PC-3 (cell line): Measurements from ENCODE around the gene ANAPC16. TPM values are rescaled to one million over a fixed set of nuclear protein-coding genes. Genes with fewer than 3 reads are reported as not detected.
A peak's percentile ranks its signal among the peaks of the same experiment; 100 is the strongest.

Source experiments
- ATAC-seq: fragments of 200-7000 bp; cut with Tn5 transposase; 2 replicates; pipeline ENCODE4 v1.9.1; 2020; ENCODE audit warnings: mild to moderate bottlenecking, moderate library complexity
- BruUV-seq: library from RNA; stranded (reverse); fragments of 400-500 nt; replicated peaks from 2 replicates; lab custom pipeline; 2021; lab: Mats Ljungman, UMichigan
- CTCF ChIA-PET: fragments of 300-600 bp; sonication (Branson Sonifier 250); formaldehyde crosslinking; loops from one replicate; lab custom pipeline; 2022; ENCODE audit warnings: antibody characterized with exemption; lab: Charles Lee
- POLR2A ChIA-PET: fragments of 300-600 bp; sonication (Branson Sonifier 250); formaldehyde crosslinking; loops from one replicate; lab custom pipeline; 2022; ENCODE audit warnings: antibody characterized with exemption; ENCODE audit not compliant: unreplicated experiment; lab: Charles Lee
- DNase-seq: peaks from one replicate; pipeline ENCODE4 v3.0.0-alpha.2; 2015
- H2AFZ ChIP-seq: fragments of 300-600 bp; sonication (generic); 2 replicates; pipeline ENCODE4 v1.6.0; 2016; ENCODE audit warnings: antibody characterized with exemption, low read length
- H3F3A ChIP-seq: fragments of 300-600 bp; sonication (generic); one replicate; pipeline ENCODE4 v1.6.0; 2017; ENCODE audit warnings: antibody characterized with exemption, low read length, control low read depth, mild to moderate bottlenecking; ENCODE audit not compliant: unreplicated experiment
- H3K27ac ChIP-seq: fragments of 300-600 bp; sonication (generic); 2 replicates; pipeline ENCODE4 v1.5.1; 2016; ENCODE audit warnings: mild to moderate bottlenecking, low read length
- H3K27me3 ChIP-seq: fragments of 300-600 bp; sonication (generic); 2 replicates; pipeline ENCODE4 v1.6.1; 2016; ENCODE audit warnings: low read length, mixed read lengths
- H3K36me3 ChIP-seq: fragments of 300-600 bp; sonication (generic); 2 replicates; pipeline ENCODE4 v1.6.1; 2016; ENCODE audit warnings: low read depth, mixed run types, low read length, mixed read lengths
- H3K4me1 ChIP-seq: fragments of 300-600 bp; sonication (generic); 2 replicates; pipeline ENCODE4 v1.5.1; 2016; ENCODE audit warnings: low read length; ENCODE audit not compliant: insufficient read depth
- H3K4me2 ChIP-seq: fragments of 300-600 bp; sonication (generic); 2 replicates; pipeline ENCODE4 v1.6.0; 2016; ENCODE audit warnings: low read length
- H3K4me3 ChIP-seq: fragments of 300-600 bp; sonication (generic); 2 replicates; pipeline ENCODE4 v1.5.1; 2016; ENCODE audit warnings: mild to moderate bottlenecking, low read length, mixed read lengths
- H3K79me2 ChIP-seq: fragments of 300-600 bp; sonication (generic); 2 replicates; pipeline ENCODE4 v1.6.1; 2017; ENCODE audit warnings: low read length, mixed read lengths
- H3K9ac ChIP-seq: fragments of 300-600 bp; sonication (generic); 2 replicates; pipeline ENCODE4 v1.6.0; 2016; ENCODE audit warnings: mild to moderate bottlenecking, low read length
- H3K9me2 ChIP-seq: fragments of 300-600 bp; sonication (generic); replicated peaks from 2 replicates; pipeline ENCODE4 v1.6.1; 2016; ENCODE audit warnings: mixed run types, low read length, mixed read lengths
- H3K9me3 ChIP-seq: fragments of 300-600 bp; sonication (generic); 2 replicates; pipeline ENCODE4 v1.6.1; 2016; ENCODE audit warnings: low read length, mixed read lengths
- H4K20me1 ChIP-seq: fragments of 300-600 bp; sonication (generic); 2 replicates; pipeline ENCODE4 v1.6.1; 2016; ENCODE audit warnings: low read length, mixed read lengths
- EZH2 ChIP-seq: fragments of 300-600 bp; sonication (generic); IDR thresholded peaks from one replicate; pipeline ENCODE4 v1.6.1; 2017; ENCODE audit warnings: antibody characterized with exemption, mild to moderate bottlenecking, low read length; ENCODE audit not compliant: unreplicated experiment
- EZH2phosphoT487 ChIP-seq: fragments of 300-600 bp; sonication (generic); IDR thresholded peaks from 2 replicates; pipeline ENCODE4 v1.6.1; 2018; ENCODE audit warnings: mild to moderate bottlenecking, antibody characterized with exemption, low read length, borderline replicate concordance
- intact Hi-C: fragments of 100-400 bp; cut with micrococcal nuclease; formaldehyde crosslinking; loops from 2 replicates; pipeline ENCODE4 v1.9.0; 2023
- total RNA-seq: library from RNA; depleted of rRNA; stranded (reverse); fragments of >200 nt; gene quantifications from 2 replicates; pipeline ENCODE4 v1.2.3, GENCODE V29; 2014
- TF ChIP-seq, protein P1 (sequence below): fragments of 300-600 bp; sonication (generic); conservative IDR thresholded peaks from 2 replicates; pipeline ENCODE4 v1.5.1; 2017; ENCODE audit warnings: antibody characterized with exemption, low read depth, mild to moderate bottlenecking, low read length

Gene ANAPC16
- total RNA-seq, 1 experiment from 2014 or later: 23.9 TPM

DNA sequence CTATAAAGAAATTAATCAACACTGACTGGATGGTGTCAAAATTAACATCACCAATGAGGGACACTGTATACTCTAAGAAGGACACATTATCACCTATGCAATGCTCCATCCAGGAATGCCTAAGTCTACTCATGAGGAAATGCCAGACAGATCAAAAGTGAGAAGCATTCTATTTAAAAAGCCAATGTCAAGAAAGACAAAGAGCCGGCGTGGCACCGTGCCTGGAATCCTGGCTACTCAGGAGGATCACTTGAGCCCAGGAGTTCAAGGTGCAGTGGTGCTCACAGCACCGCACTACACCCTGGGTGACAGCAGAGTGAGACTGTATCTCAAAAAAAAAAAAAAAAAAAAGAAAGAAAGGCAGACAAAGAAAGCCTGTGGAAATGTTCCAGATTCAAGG, 45.5 kb upstream of the ANAPC16 start:
- ChIA-PET POLR2A (no interaction called here), CTCF (no interaction called here)
- no peaks in the 10 kb centered on the region for H3F3A ChIP-seq
- intact Hi-C loops: no loop called here
- H4K20me1 ChIP-seq: no peaks in the 10 kb centered on the region
- no peak overlapping the region for H3K9ac ChIP-seq
- peaks cover 18% of the 10 kb centered on the region for H3K4me1 ChIP-seq
- H3K27me3 ChIP-seq: no peaks in the 10 kb centered on the region
- H3K9me2 ChIP-seq: no peaks in the 10 kb centered on the region
- H3K4me3 ChIP-seq: no peak overlapping the region
- peak; percentile 37 for DNase-seq
- H2AFZ ChIP-seq: no peak overlapping the region
- TF ChIP-seq, protein P1, sequence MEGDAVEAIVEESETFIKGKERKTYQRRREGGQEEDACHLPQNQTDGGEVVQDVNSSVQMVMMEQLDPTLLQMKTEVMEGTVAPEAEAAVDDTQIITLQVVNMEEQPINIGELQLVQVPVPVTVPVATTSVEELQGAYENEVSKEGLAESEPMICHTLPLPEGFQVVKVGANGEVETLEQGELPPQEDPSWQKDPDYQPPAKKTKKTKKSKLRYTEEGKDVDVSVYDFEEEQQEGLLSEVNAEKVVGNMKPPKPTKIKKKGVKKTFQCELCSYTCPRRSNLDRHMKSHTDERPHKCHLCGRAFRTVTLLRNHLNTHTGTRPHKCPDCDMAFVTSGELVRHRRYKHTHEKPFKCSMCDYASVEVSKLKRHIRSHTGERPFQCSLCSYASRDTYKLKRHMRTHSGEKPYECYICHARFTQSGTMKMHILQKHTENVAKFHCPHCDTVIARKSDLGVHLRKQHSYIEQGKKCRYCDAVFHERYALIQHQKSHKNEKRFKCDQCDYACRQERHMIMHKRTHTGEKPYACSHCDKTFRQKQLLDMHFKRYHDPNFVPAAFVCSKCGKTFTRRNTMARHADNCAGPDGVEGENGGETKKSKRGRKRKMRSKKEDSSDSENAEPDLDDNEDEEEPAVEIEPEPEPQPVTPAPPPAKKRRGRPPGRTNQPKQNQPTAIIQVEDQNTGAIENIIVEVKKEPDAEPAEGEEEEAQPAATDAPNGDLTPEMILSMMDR: no peak
- TF ChIP-seq EZH2 (no peak), EZH2phosphoT487 (no peak)
- H3K36me3 ChIP-seq: no peaks in the 10 kb centered on the region
- no TSS peak for BruUV-seq
- H3K4me2 ChIP-seq: no peak overlapping the region
- no peaks in the 10 kb centered on the region for H3K79me2 ChIP-seq
- ATAC-seq: no peak; the same call in 1 of the 2 replicates
- no peaks in the 10 kb centered on the region for H3K9me3 ChIP-seq
- H3K27ac ChIP-seq: peak overlapping the region; percentile 48

DNA sequence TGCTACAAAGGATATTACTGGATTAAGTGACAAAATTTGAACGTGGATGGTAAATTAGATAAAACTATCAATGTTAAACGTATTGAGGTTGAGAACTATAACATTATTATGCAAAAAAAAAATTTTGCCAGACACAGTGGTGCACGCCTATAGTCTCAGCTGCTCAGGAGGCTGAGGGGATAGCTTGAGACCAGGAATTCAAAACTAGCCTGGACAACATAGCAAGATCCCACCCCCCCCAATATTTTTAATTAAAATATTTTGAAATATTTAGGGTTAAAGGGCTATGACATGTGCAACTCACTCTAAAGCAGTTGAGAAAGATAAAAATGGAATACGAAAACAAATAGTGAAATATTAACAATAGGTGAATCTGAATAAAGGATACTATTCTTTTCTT, 45.1 kb upstream of the ANAPC16 start:
- DNase-seq (no peak), ATAC-seq (no peak)
- no peak overlapping the region for H3K4me2 ChIP-seq
- H3K9me2 ChIP-seq: no peaks in the 10 kb centered on the region
- H3K9ac ChIP-seq: no peak overlapping the region
- ChIA-PET CTCF (interaction anchor here (1.0 kb wide), 1 partner anchor 122 kb away, joined by 4 read pairs; no protein-coding TSS in a partner anchor), POLR2A (interaction anchor here (0.8 kb wide), 1 partner anchor 794 kb away, joined by 9 read pairs; no protein-coding TSS in a partner anchor)
- no peaks in the 10 kb centered on the region for H3F3A ChIP-seq
- peaks cover 22% of the 10 kb centered on the region for H3K4me1 ChIP-seq
- no peaks in the 10 kb centered on the region for H3K79me2 ChIP-seq
- H3K27ac ChIP-seq: peak overlapping the region; percentile 48
- no peak overlapping the region for H3K4me3 ChIP-seq
- no TSS peak for BruUV-seq
- TF ChIP-seq EZH2phosphoT487 (no peak), EZH2 (no peak)
- TF ChIP-seq, protein P1: no peak
- no peaks in the 10 kb centered on the region for H3K9me3 ChIP-seq
- no peak overlapping the region for H2AFZ ChIP-seq
- intact Hi-C loops: loop anchor here (1.0 kb wide), 1 partner anchor 44 kb away; no protein-coding TSS in a partner anchor
- no peaks in the 10 kb centered on the region for H4K20me1 ChIP-seq
- H3K36me3 ChIP-seq: no peaks in the 10 kb centered on the region
- H3K27me3 ChIP-seq: no peaks in the 10 kb centered on the region

DNA sequence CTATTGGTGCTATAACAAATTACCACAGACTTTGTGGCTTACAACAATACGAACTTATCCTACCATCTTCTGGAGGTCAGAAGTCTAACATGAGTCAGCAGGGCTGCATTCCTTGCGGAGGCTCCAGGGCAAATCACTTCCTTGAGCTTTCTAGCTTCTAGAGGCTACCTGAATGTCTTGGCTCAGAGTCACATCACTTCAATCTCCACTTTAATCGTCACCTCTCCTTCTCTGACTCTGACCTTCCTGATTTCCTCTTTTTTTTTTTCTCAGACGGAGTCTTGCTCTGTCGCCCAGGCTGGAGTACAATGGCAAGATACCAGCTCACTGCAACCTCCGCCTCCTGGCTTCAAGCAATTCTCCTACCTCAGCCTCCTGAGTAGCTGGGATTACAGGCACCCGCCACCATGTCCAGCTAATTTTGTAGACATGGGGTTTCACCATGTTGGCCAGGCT, 44.6 kb upstream of the ANAPC16 start:
- Histone ChIP-seq H4K20me1 (no peaks in the 10 kb centered on the region), H3K4me3 (no peak overlapping the region), H3K4me2 (0 out of 2 replicates have a peak overlapping the region, but pooled peaks have one; percentile 19), H3K36me3 (no peaks in the 10 kb centered on the region), H3K27ac (peak overlapping the region; percentile 53), H3K27me3 (no peaks in the 10 kb centered on the region), H3K9me2 (no peaks in the 10 kb centered on the region), H2AFZ (no peak overlapping the region), H3K9me3 (no peaks in the 10 kb centered on the region), H3K9ac (no peak overlapping the region), H3F3A (no peaks in the 10 kb centered on the region), H3K79me2 (no peaks in the 10 kb centered on the region), H3K4me1 (peaks cover 22% of the 10 kb centered on the region)
- no TSS peak for BruUV-seq
- no peak for TF ChIP-seq EZH2
- TF ChIP-seq, protein P1: no peak
- TF ChIP-seq EZH2phosphoT487: no peak
- ChIA-PET POLR2A (interaction anchor here (0.5 to 0.8 kb wide), 2 partner anchors 23 to 795 kb away, joined by 6 to 9 read pairs; no protein-coding TSS in a partner anchor), CTCF (interaction anchor here (0.6 to 1.0 kb wide), 2 partner anchors 64 to 122 kb away, joined by 3 to 4 read pairs; no protein-coding TSS in a partner anchor)
- ATAC-seq (peak; percentile 98), DNase-seq (peak; percentile 93)
- intact Hi-C loops: loop anchor here (1.0 kb wide), 1 partner anchor 45 kb away; no protein-coding TSS in a partner anchor
